KG1 (cell line): ENCODE measurements around the gene IRF7.

ENCODE experiments used
- DNase-seq: peaks from one replicate; lab custom pipeline; 2025; lab: John Stamatoyannopoulos, UW

The IRF7 gene

GRCh38 chr11:620935-621814 is 5.4 kb upstream of the IRF7 start:
- no peak for DNase-seq

- DNase-seq: no peak
Measured at GRCh38 chr11:620201-620600, 4.5 kb upstream of the IRF7 start.

GRCh38 chr11:619628-620050 is 3.9 kb upstream of the IRF7 start:
- no peak for DNase-seq

- no peak for DNase-seq
Measured at GRCh38 chr11:618856-619627, 3.3 kb upstream of the IRF7 start.

- no peak for DNase-seq
Measured at GRCh38 chr11:617912-618682, 2.3 kb upstream of the IRF7 start.

GRCh38 chr11:617199-617911 is 1.6 kb upstream of the IRF7 start:
- DNase-seq: no peak

GRCh38 chr11:616320-617198 is 809 bp upstream of the IRF7 start:
- no peak for DNase-seq

GRCh38 chr11:614623-615503 is 887 bp downstream of the IRF7 start:
- DNase-seq: no peak

GRCh38 chr11:614021-614622 is 1.6 kb downstream of the IRF7 start:
- no peak for DNase-seq

GRCh38 chr11:613369-613968 is 2.3 kb downstream of the IRF7 start:
- no peak for DNase-seq

GRCh38 chr11:612961-613300 is 2.8 kb downstream of the IRF7 start:
- DNase-seq: no peak

- no peak for DNase-seq
Measured at GRCh38 chr11:612201-612960, 3.4 kb downstream of the IRF7 start.

- DNase-seq: no peak
Measured at GRCh38 chr11:611001-611996, 4.5 kb downstream of the IRF7 start.

GRCh38 chr11:610146-610801 is 5.5 kb downstream of the IRF7 start:
- no peak for DNase-seq

GRCh38 chr11:609341-609811 is 6.4 kb downstream of the IRF7 start:
- DNase-seq: no peak

- DNase-seq: no peak
Measured at GRCh38 chr11:608791-609251, 6.9 kb downstream of the IRF7 start.
